Islet of Langerhans (tissue), 1 donor: ENCODE measurements around the gene SMS.
A peak's percentile ranks its signal among the peaks of the same experiment; 100 is the strongest.
"Not testable (repeated sequence)": the region's sequence is repeated elsewhere in the genome, so short reads cannot be mapped to it uniquely, and the experiment has no call there.

Experiments
- FAIRE-seq: peaks from one replicate; lab custom pipeline; 2011; peaks lifted over from hg19 to GRCh38; lab: Jason Lieb, UNC

Gene SMS

GRCh38 chrX:21940356-21940829 lies at the start of gene SMS:
Gene SMS, plus strand, starts transcription at chrX:21940709. Its CDS starts 116 bp downstream, at chrX:21940825.
- FAIRE-seq = no peak

- no peak for FAIRE-seq
These were observed 35.2 kb upstream of the SMS start for GRCh38 chrX:21905313-21905712.

- no peak for FAIRE-seq
These were observed 34.6 kb upstream of the SMS start for GRCh38 chrX:21905953-21906352.

GRCh38 chrX:21907260-21907659 lies 33.2 kb upstream of the SMS start:
- no peak for FAIRE-seq

- no peak for FAIRE-seq
These were observed 29.0 kb upstream of the SMS start for GRCh38 chrX:21911481-21911880.

- no peak for FAIRE-seq
These were observed 28.3 kb upstream of the SMS start for GRCh38 chrX:21912220-21912619.

GRCh38 chrX:21912989-21913388 lies 27.5 kb upstream of the SMS start:
- FAIRE-seq = no peak

GRCh38 chrX:21926116-21926515 lies 14.4 kb upstream of the SMS start:
- FAIRE-seq = no peak

GRCh38 chrX:21926527-21927278 lies 13.8 kb upstream of the SMS start:
- FAIRE-seq = peak; percentile 88

GRCh38 chrX:21929209-21929608 lies 11.3 kb upstream of the SMS start:
- FAIRE-seq = no peak

- FAIRE-seq = no peak
These were observed 9.5 kb upstream of the SMS start for GRCh38 chrX:21930986-21931385.

GRCh38 chrX:21932292-21933002 lies 8.1 kb upstream of the SMS start:
- no peak for FAIRE-seq

GRCh38 chrX:21933077-21933476 lies 7.4 kb upstream of the SMS start:
- no peak for FAIRE-seq

- no peak for FAIRE-seq
These were observed 6.1 kb upstream of the SMS start for GRCh38 chrX:21934414-21934813.

- FAIRE-seq = no peak
These were observed 603 bp upstream of the SMS start for GRCh38 chrX:21939906-21940305.

- no peak for FAIRE-seq
These were observed 3.1 kb downstream of the SMS start for GRCh38 chrX:21943460-21944135.

GRCh38 chrX:21944136-21944615 lies 3.7 kb downstream of the SMS start:
- no peak for FAIRE-seq

GRCh38 chrX:21946925-21947641 lies 6.6 kb downstream of the SMS start:
- no peak for FAIRE-seq

- FAIRE-seq = no peak
These were observed 7.2 kb downstream of the SMS start for GRCh38 chrX:21947671-21948070.

- no peak for FAIRE-seq
These were observed 8.5 kb downstream of the SMS start for GRCh38 chrX:21948897-21949578.

- no peak for FAIRE-seq
These were observed 9.2 kb downstream of the SMS start for GRCh38 chrX:21949689-21950088.

- not testable (repeated sequence) for FAIRE-seq
These were observed 10.0 kb downstream of the SMS start for GRCh38 chrX:21950557-21950956.
